H1 (cell line): Measurements from ENCODE around the gene PLPPR1. TPM values are rescaled to one million over a fixed set of nuclear protein-coding genes. Genes with fewer than 3 reads are reported as not detected.

Experiments used
- BACH1 ChIP-seq: IDR thresholded peaks from 2 replicates; pipeline ENCODE4 v1.6.1; 2012; ENCODE audit warnings: low read length, improper control_type of control experiment
- FOSL1 ChIP-seq: IDR thresholded peaks from 2 replicates; pipeline ENCODE4 v1.6.1; 2011; ENCODE audit warnings: mild to moderate bottlenecking, low read depth, low read length, moderate library complexity; ENCODE audit not compliant: insufficient read depth
- JUND ChIP-seq: IDR thresholded peaks from 2 replicates; pipeline ENCODE4 v1.6.1; 2011; ENCODE audit warnings: mild to moderate bottlenecking, improper control_type of control experiment, low read length
- SIN3A ChIP-seq, 2 experiments: IDR thresholded peaks in 1 of 2; conservative IDR thresholded peaks in 1 of 2; 2 replicates each; pipeline ENCODE4 v1.6.1; 2011 to 2012; ENCODE audit warnings: low read length in 2 of 2, improper control_type of control experiment in 1 of 2, low read depth in 1 of 2, mild to moderate bottlenecking in 1 of 2
- TEAD4 ChIP-seq: IDR thresholded peaks from 2 replicates; pipeline ENCODE4 v1.6.1; 2012; ENCODE audit warnings: low read depth, low read length, inconsistent platforms, mixed read lengths
- ZNF274 ChIP-seq: IDR thresholded peaks from 2 replicates; pipeline ENCODE4 v1.7.0; 2012; ENCODE audit warnings: low read length, borderline replicate concordance; ENCODE audit errors: extremely low read depth
- polyA plus RNA-seq, 7 experiments: library from polyadenylated mRNA; depleted of rRNA in 3 of 7; stranded (reverse) in 5 of 7; unstranded in 2 of 7; fragments of >200 nt in 5 of 7; fragments of 200-250 nt in 2 of 7; gene quantifications; 1 replicate in 5 of 7; 2 replicates in 1 of 7; 4 replicates in 1 of 7; pipeline versions ENCODE4 v1.2.1 to v1.2.3, GENCODE V29; 2011 to 2013; ENCODE audit warnings: missing spikeins in 2 of 7, mixed read lengths in 2 of 7
- total RNA-seq: library from RNA; stranded (reverse); fragmentation: NEBNext Ultra II Directional; extraction: Animal tissue kit (Norgen Biotek cat#: 25700); gene quantifications from 2 replicates; pipeline ENCODE4 v1.2.1, GENCODE V29; 2021
- TF ChIP-seq, protein P1 (sequence below): IDR thresholded peaks from 2 replicates; pipeline ENCODE4 v1.6.1; 2011; ENCODE audit warnings: low read length, improper control_type of control experiment

The PLPPR1 gene
- total and polyA plus RNA-seq, 2 of the 8 experiments (the other 6 are each of a cell fraction or from before 2014, with no cell fraction given) = 1.4 to 1.8 TPM

DNA sequence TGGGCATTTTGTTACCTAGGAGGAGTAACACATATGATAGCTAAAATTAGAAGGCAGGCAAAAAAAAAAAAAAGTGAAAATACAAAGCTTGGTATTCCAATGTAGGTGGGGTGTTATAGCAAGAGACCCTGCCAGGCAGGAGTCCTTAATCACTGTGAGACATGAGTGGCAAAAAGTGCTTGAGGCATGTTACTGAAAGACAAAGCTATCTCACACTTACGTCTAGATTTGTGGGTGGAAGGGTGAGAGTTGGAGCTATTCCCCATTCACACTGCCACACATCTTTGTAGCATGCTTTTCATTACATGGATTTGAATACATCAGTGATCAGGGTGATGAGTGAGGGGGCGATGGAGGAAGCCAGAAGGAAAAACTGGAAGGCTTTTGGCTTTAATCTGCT is 2.6 kb upstream of the PLPPR1 start (continued):
- TF ChIP-seq, protein P1, sequence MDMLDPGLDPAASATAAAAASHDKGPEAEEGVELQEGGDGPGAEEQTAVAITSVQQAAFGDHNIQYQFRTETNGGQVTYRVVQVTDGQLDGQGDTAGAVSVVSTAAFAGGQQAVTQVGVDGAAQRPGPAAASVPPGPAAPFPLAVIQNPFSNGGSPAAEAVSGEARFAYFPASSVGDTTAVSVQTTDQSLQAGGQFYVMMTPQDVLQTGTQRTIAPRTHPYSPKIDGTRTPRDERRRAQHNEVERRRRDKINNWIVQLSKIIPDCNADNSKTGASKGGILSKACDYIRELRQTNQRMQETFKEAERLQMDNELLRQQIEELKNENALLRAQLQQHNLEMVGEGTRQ = no peak
- TF ChIP-seq TEAD4 (no peak), BACH1 (no peak), JUND (no peak), ZNF274 (no peak), SIN3A (conservative IDR thresholded peaks at IDR 0.05 in 1 of 2, IDR thresholded peaks at IDR 0.05 in 1 of 2; ENCODE audit: low read depth in 1 of 2, low read length in 2 of 2) (no peak), FOSL1 (no peak)
- TF ChIP-seq, all 59 proteins: peak for 0
